HG03565 (cell line): ENCODE results near the gene ENO2.

ENCODE experiments used
- ATAC-seq: cut with Tn5 transposase; IDR thresholded peaks from one replicate; pipeline ENCODE4 v1.9.1; 2021; ENCODE audit warnings: mild to moderate bottlenecking, moderate library complexity; ENCODE audit not compliant: unreplicated experiment

The ENO2 gene

GRCh38 chr12:6959058-6959804 lies 44.9 kb downstream of the ENO2 start:
- peak; percentile 33 for ATAC-seq

GRCh38 chr12:6959805-6960592 lies 45.6 kb downstream of the ENO2 start:
- no peak for ATAC-seq

GRCh38 chr12:6960593-6961277 lies 46.4 kb downstream of the ENO2 start:
- no peak for ATAC-seq

- no peak for ATAC-seq
Measured at GRCh38 chr12:6961278-6961694, 46.9 kb downstream of the ENO2 start.

- ATAC-seq: no peak
Measured at GRCh38 chr12:6961695-6962284, 47.4 kb downstream of the ENO2 start.

GRCh38 chr12:6962285-6963015 lies 48.1 kb downstream of the ENO2 start:
- ATAC-seq: no peak

- ATAC-seq: no peak
Measured at GRCh38 chr12:6963016-6963731, 48.8 kb downstream of the ENO2 start.

- ATAC-seq: no peak
Measured at GRCh38 chr12:6963791-6964413, 49.5 kb downstream of the ENO2 start.

- ATAC-seq: no peak
Measured at GRCh38 chr12:6964605-6965025, 50.2 kb downstream of the ENO2 start.

- peak; percentile 35 for ATAC-seq
Measured at GRCh38 chr12:6965026-6965661, 50.8 kb downstream of the ENO2 start.

- no peak for ATAC-seq
Measured at GRCh38 chr12:6965714-6966113, 51.3 kb downstream of the ENO2 start.

GRCh38 chr12:6966351-6966750 lies 52.0 kb downstream of the ENO2 start:
- no peak for ATAC-seq

GRCh38 chr12:6967651-6968100 lies 53.3 kb downstream of the ENO2 start:
- no peak for ATAC-seq

- no peak for ATAC-seq
Measured at GRCh38 chr12:6968426-6968825, 54.0 kb downstream of the ENO2 start.

GRCh38 chr12:6970096-6970527 lies 55.7 kb downstream of the ENO2 start:
- ATAC-seq: no peak
